KMS-11 (cell line): ENCODE results near the gene THSD7A.

Experiments
- H2AFZ ChIP-seq: fragments of 200-600 bp; sonication (generic); 2 replicates; pipeline ENCODE4 v1.6.1; 2016; ENCODE audit warnings: antibody characterized with exemption, mixed run types, low read depth
- H3K27ac ChIP-seq: fragments of 200-600 bp; sonication (generic); 2 replicates; pipeline ENCODE4 v1.6.1; 2016; ENCODE audit warnings: mild to moderate bottlenecking, mixed run types
- H3K27me3 ChIP-seq: fragments of 200-600 bp; sonication (generic); 2 replicates; pipeline ENCODE4 v1.6.1; 2017; ENCODE audit warnings: mild to moderate bottlenecking, low read depth, mixed run types, moderate library complexity; ENCODE audit not compliant: insufficient read depth
- H3K36me3 ChIP-seq: fragments of 200-600 bp; sonication (generic); 2 replicates; pipeline ENCODE4 v1.6.1; 2017; ENCODE audit warnings: mild to moderate bottlenecking, mixed run types; ENCODE audit not compliant: insufficient read depth
- H3K4me1 ChIP-seq: fragments of 200-600 bp; sonication (generic); 2 replicates; pipeline ENCODE4 v1.6.1; 2016; ENCODE audit warnings: mild to moderate bottlenecking, low read depth, mixed run types; ENCODE audit not compliant: poor library complexity, severe bottlenecking
- H3K4me2 ChIP-seq: fragments of 200-600 bp; sonication (generic); 2 replicates; pipeline ENCODE4 v1.7.0; 2016; ENCODE audit warnings: mild to moderate bottlenecking, mixed run types
- H3K4me3 ChIP-seq: fragments of 200-600 bp; sonication (generic); IDR thresholded peaks from 2 replicates; pipeline ENCODE4 v1.6.1; 2017; ENCODE audit warnings: low read depth, low read length, mixed read lengths; ENCODE audit not compliant: insufficient read depth
- H3K79me2 ChIP-seq: fragments of 200-600 bp; sonication (generic); 2 replicates; pipeline ENCODE4 v1.6.1; 2016; ENCODE audit warnings: low read depth, mixed run types; ENCODE audit not compliant: insufficient read depth
- H3K9ac ChIP-seq: fragments of 200-600 bp; sonication (generic); 2 replicates; pipeline ENCODE4 v1.6.1; 2016; ENCODE audit warnings: mild to moderate bottlenecking, mixed run types
- H4K20me1 ChIP-seq: fragments of 200-600 bp; sonication (generic); 2 replicates; pipeline ENCODE4 v1.6.1; 2016; ENCODE audit warnings: mild to moderate bottlenecking, mixed run types; ENCODE audit not compliant: insufficient read depth
- CTCF ChIP-seq: fragments of 200-600 bp; sonication (generic); conservative IDR thresholded peaks from 2 replicates; pipeline ENCODE4 v1.6.1; 2017; ENCODE audit warnings: low read depth, mild to moderate bottlenecking, antibody characterized with exemption, low read length, moderate library complexity, mixed read lengths

Gene THSD7A

GRCh38 chr7:11576310-11576709, 255.7 kb downstream of the THSD7A start:
- H4K20me1 ChIP-seq, result no peaks in the 10 kb centered on the region
- H3K4me2 ChIP-seq, result no peak overlapping the region
- no peaks in the 10 kb centered on the region for H3K79me2 ChIP-seq
- no peak overlapping the region for H3K4me3 ChIP-seq
- H3K27me3 ChIP-seq, result no peaks in the 10 kb centered on the region
- no peak for TF ChIP-seq CTCF
- no peaks in the 10 kb centered on the region for H3K36me3 ChIP-seq
- H3K9ac ChIP-seq, result no peak overlapping the region
- H2AFZ ChIP-seq, result no peak overlapping the region
- H3K4me1 ChIP-seq, result no peaks in the 10 kb centered on the region
- H3K27ac ChIP-seq, result no peak overlapping the region

GRCh38 chr7:11573128-11573750, 258.8 kb downstream of the THSD7A start:
- no peaks in the 10 kb centered on the region for H3K79me2 ChIP-seq
- H3K27ac ChIP-seq, result no peak overlapping the region
- TF ChIP-seq CTCF, result no peak

GRCh38 chr7:11570922-11571550, 261.0 kb downstream of the THSD7A start:
- Histone ChIP-seq H2AFZ (no peak overlapping the region), H3K79me2 (no peaks in the 10 kb centered on the region), H3K27ac (no peak overlapping the region), H3K4me1 (no peaks in the 10 kb centered on the region), H3K9ac (no peak overlapping the region), H3K36me3 (no peaks in the 10 kb centered on the region), H4K20me1 (no peaks in the 10 kb centered on the region), H3K4me2 (no peak overlapping the region), H3K4me3 (no peak overlapping the region), H3K27me3 (no peaks in the 10 kb centered on the region)
- TF ChIP-seq CTCF, result no peak

More at GRCh38 chr7:11573128-11573750, 258.8 kb downstream of the THSD7A start:
- no peak overlapping the region for H3K4me3 ChIP-seq
- H3K36me3 ChIP-seq, result no peaks in the 10 kb centered on the region
- no peak overlapping the region for H2AFZ ChIP-seq
- H3K9ac ChIP-seq, result no peak overlapping the region
- H3K4me1 ChIP-seq, result no peaks in the 10 kb centered on the region
- H3K4me2 ChIP-seq, result no peak overlapping the region
- H4K20me1 ChIP-seq, result no peaks in the 10 kb centered on the region
- no peaks in the 10 kb centered on the region for H3K27me3 ChIP-seq

DNA sequence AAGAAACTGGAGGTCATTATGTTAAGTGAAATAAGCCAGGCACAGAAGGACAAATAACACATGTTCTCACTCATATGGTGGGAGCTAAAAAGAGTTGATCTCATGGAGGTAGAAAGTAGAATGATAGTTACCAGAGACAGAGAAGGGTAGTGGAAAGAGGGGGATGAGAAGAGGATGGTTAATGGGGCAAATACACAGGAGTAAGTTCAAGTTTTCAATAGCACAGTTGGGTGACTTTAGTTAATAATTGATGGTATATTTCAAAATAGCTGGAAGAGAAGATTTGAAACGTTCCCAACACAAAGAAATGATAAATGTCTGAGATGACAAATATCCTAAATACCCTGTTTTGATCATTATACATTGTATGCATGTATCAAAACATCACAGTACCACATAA, 261.8 kb downstream of the THSD7A start:
- no peaks in the 10 kb centered on the region for H3K79me2 ChIP-seq
- no peak overlapping the region for H3K4me2 ChIP-seq
- H3K27me3 ChIP-seq, result no peaks in the 10 kb centered on the region
- H2AFZ ChIP-seq, result no peak overlapping the region
- no peak for TF ChIP-seq CTCF
- no peaks in the 10 kb centered on the region for H3K36me3 ChIP-seq
- no peak overlapping the region for H3K27ac ChIP-seq
- H4K20me1 ChIP-seq, result no peaks in the 10 kb centered on the region
- H3K4me3 ChIP-seq, result no peak overlapping the region
- no peaks in the 10 kb centered on the region for H3K4me1 ChIP-seq
- H3K9ac ChIP-seq, result no peak overlapping the region
